GM18907 (cell line): ENCODE data around the gene ZNF770.

ENCODE experiments used
- ATAC-seq: cut with Tn5 transposase; IDR thresholded peaks from one replicate; pipeline ENCODE4 v1.9.1; 2021; ENCODE audit warnings: mild to moderate bottlenecking, moderate library complexity; ENCODE audit not compliant: unreplicated experiment

ZNF770 gene

GRCh38 chr15:34988027-34988902, at the start of gene ZNF770:
ZNF770 (minus strand) TSS chr15:34988287; CDS start chr15:34983434, 4,853 bp downstream.
- peak; percentile 84 for ATAC-seq

GRCh38 chr15:35028235-35028984, 40.3 kb upstream of the ZNF770 start:
- no peak for ATAC-seq

GRCh38 chr15:35023804-35024203, 35.7 kb upstream of the ZNF770 start:
- no peak for ATAC-seq

DNA sequence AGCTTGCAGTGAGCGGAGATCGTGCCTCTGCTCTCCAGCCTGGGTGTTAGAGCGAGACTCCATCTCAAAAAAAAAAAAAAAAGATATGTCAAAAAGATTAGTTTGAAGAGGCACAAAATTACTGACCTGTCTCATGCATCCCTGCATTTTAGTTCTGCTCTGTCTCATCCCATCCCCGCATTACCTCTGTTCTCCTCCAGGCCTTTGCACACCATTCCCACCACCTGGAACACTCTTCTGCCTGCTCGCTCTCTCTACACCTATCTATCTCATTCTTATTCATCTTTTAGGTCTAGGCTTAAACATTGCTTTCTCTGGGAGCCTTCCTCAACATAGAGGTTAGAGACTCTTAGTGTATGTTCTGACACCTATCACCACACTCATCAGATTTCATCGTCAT, 32.9 kb upstream of the ZNF770 start:
- ATAC-seq = no peak

GRCh38 chr15:35019404-35020327, 31.6 kb upstream of the ZNF770 start:
- ATAC-seq = no peak

GRCh38 chr15:35014241-35014640, 26.2 kb upstream of the ZNF770 start:
- no peak for ATAC-seq

GRCh38 chr15:35013370-35013769, 25.3 kb upstream of the ZNF770 start:
- ATAC-seq = no peak

DNA sequence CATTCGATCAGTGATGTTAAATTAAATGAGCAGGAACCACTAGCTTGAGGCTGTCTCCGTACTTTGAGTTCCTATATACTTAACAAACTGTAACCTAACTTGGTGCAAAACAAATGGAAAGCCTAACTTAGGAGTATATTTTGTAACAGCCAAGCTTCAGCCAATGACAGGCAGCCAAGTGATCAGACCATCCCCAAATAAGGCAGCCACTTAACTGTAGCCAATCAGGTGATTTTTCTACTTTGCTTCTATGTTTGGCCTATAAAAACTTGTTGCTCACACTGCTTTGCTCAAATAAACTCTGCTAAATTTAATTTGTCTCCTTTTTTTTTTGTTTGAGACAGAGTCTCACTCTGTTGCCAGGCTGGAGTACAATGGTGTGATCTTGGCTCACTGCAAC, 19.3 kb upstream of the ZNF770 start:
- ATAC-seq = no peak

GRCh38 chr15:35005933-35006332, 17.8 kb upstream of the ZNF770 start:
- ATAC-seq = no peak

- no peak for ATAC-seq
Observed at GRCh38 chr15:35003928-35004327, 15.8 kb upstream of the ZNF770 start.

- ATAC-seq = no peak
Observed at GRCh38 chr15:35000511-35000910, 12.4 kb upstream of the ZNF770 start.

GRCh38 chr15:34999906-35000305, 11.8 kb upstream of the ZNF770 start:
- no peak for ATAC-seq

DNA sequence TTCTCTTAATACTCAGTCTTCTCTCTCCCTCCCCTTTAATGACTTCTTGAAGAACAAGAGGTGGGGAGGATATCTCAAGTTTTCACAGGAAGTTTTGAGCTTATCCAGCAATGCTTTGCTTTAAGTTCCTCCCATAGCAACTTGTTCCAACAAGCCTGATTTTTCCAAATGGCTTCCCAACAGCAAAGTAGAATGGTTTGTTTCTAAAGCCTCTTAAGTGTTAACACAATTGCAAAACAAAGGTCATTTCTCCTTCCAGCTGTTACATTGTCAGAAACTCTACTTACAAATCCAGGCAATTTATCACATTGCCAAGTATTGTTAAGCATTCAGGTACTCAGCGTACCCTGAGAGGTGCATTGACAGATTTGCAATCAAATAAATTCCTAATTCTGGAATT, 6.8 kb upstream of the ZNF770 start:
- no peak for ATAC-seq

DNA sequence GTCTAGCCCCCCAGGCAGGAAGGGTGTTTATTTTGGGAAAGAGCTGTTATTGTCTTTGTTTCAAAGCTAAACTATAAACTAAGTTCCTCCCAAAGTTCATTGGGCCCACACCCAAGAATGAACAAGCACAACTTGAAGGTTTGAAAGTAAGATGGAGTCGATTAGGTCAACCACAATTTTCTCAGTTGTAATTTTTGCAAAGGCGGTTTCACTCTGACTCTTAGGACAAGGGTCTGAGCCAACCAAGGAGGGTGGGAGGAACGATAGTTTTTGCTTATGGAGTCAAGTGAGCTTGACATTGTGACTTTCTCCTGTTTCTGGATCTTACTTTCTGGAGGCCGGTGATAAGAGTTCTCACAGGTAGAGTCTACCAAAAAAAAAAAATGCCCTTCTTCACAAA, 5.8 kb upstream of the ZNF770 start:
- peak; percentile 96 for ATAC-seq

- ATAC-seq = no peak
Observed at GRCh38 chr15:34993412-34993811, 5.3 kb upstream of the ZNF770 start.

- no peak for ATAC-seq
Observed at GRCh38 chr15:34987609-34988026, 469 bp downstream of the ZNF770 start.

GRCh38 chr15:34986771-34987480, 1.2 kb downstream of the ZNF770 start:
- no peak for ATAC-seq

DNA sequence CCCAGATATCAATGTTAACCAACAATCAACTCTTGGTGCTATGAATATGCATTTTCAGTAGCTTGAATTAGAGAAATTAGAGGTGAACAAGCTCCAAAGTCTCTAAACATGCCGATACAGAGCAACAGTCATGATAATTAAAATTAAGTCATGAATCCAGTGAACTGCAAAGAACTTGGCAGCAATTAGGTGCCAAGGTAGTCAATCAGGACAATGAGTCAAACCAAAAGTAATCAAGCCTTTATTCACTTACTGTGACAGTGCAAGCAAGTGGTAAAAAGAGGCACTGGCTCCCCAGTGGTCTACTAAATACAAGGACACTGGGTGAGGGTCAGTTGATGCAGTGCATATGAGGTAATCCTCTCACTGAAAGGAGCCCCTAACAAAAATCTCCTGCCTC, 1.8 kb downstream of the ZNF770 start:
- ATAC-seq = no peak

GRCh38 chr15:34984889-34985630, 3.0 kb downstream of the ZNF770 start:
- no peak for ATAC-seq

DNA sequence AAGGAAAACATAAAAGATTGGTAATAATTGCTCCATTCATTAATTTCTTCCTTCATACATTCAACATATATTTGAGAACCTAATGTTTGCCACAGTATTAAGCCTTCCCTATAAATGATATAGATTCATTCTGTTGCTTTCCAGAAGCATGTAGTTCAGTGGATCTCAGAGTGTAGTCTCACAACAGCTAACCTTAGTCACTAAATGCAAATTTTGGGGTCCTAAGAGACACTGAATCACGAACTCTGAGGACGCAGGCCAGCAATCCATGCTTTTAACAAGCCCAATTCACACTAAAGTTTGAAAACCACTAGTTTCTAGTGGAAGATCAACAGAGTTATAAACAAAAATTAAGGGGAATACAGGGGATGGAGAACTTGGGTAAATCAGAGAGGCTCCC, 11.3 kb downstream of the ZNF770 start:
- ATAC-seq = no peak
